GM21737 (cell line): ENCODE data around the gene CUL3.
"Not testable (repeated sequence)": the region's sequence is repeated elsewhere in the genome, so short reads cannot be mapped to it uniquely, and the experiment has no call there.

Source experiments
- ATAC-seq: cut with Tn5 transposase; IDR thresholded peaks from one replicate; pipeline ENCODE4 v1.9.1; 2021; ENCODE audit warnings: mild to moderate bottlenecking, moderate library complexity; ENCODE audit not compliant: unreplicated experiment

The CUL3 gene

GRCh38 chr2:224583033-224583432 lies 2.1 kb downstream of the CUL3 start:
- ATAC-seq, result not testable (repeated sequence)

- ATAC-seq, result no peak
Observed at GRCh38 chr2:224580248-224580647, 4.9 kb downstream of the CUL3 start.

- ATAC-seq, result no peak
Observed at GRCh38 chr2:224579411-224579810, 5.8 kb downstream of the CUL3 start.

- ATAC-seq, result no peak
Observed at GRCh38 chr2:224577541-224577940, 7.6 kb downstream of the CUL3 start.

- peak; percentile 72 for ATAC-seq
Observed at GRCh38 chr2:224576088-224576715, 9.0 kb downstream of the CUL3 start.

- no peak for ATAC-seq
Observed at GRCh38 chr2:224574423-224575084, 10.6 kb downstream of the CUL3 start.

GRCh38 chr2:224573724-224574123 lies 11.4 kb downstream of the CUL3 start:
- no peak for ATAC-seq

GRCh38 chr2:224572338-224572737 lies 12.8 kb downstream of the CUL3 start:
- no peak for ATAC-seq

GRCh38 chr2:224570328-224570993 lies 14.7 kb downstream of the CUL3 start:
- no peak for ATAC-seq

- ATAC-seq, result no peak
Observed at GRCh38 chr2:224569654-224570053, 15.5 kb downstream of the CUL3 start.

GRCh38 chr2:224565452-224566035 lies 19.6 kb downstream of the CUL3 start:
- ATAC-seq, result no peak

GRCh38 chr2:224563537-224563936 lies 21.6 kb downstream of the CUL3 start:
- no peak for ATAC-seq

GRCh38 chr2:224562831-224563230 lies 22.3 kb downstream of the CUL3 start:
- ATAC-seq, result no peak

- ATAC-seq, result no peak
Observed at GRCh38 chr2:224561234-224562005, 23.7 kb downstream of the CUL3 start.

GRCh38 chr2:224560549-224560948 lies 24.6 kb downstream of the CUL3 start:
- ATAC-seq, result no peak

GRCh38 chr2:224557610-224558009 lies 27.6 kb downstream of the CUL3 start:
- no peak for ATAC-seq

GRCh38 chr2:224556381-224556780 lies 28.8 kb downstream of the CUL3 start:
- ATAC-seq, result no peak

GRCh38 chr2:224555823-224556366 lies 29.3 kb downstream of the CUL3 start:
- ATAC-seq, result no peak

- no peak for ATAC-seq
Observed at GRCh38 chr2:224552771-224553170, 32.4 kb downstream of the CUL3 start.

- ATAC-seq, result no peak
Observed at GRCh38 chr2:224551693-224552092, 33.5 kb downstream of the CUL3 start.

- no peak for ATAC-seq
Observed at GRCh38 chr2:224546926-224547325, 38.2 kb downstream of the CUL3 start.
